ENCODE measurements around the gene ST7L.

Gene ST7L

GRCh38 chr1:112517231-112517630, 101.7 kb downstream of the ST7L start:
- H3K79me2 ChIP-seq (ENCODE audit: insufficient read depth, low read length), result no peaks in the 10 kb centered on the region
- H3K9ac ChIP-seq (ENCODE audit: low read depth, low read length), result no peak overlapping the region
- no peaks in the 10 kb centered on the region for H3K27me3 ChIP-seq (ENCODE audit: insufficient read depth, low read length, poor library complexity)
- no peak overlapping the region for H3K4me3 ChIP-seq (ENCODE audit: low read depth in 1 of 2, low read length in 2 of 2)
- no peaks in the 10 kb centered on the region for H3K9me3 ChIP-seq (ENCODE audit: insufficient read depth, low read length, severe bottlenecking)
- ATAC-seq (ENCODE audit: insufficient read depth, low read depth), result no peak
- H2AFZ ChIP-seq (ENCODE audit: low read depth, low read length), result no peak overlapping the region
- H3K4me1 ChIP-seq (ENCODE audit: insufficient read depth, low read length), result no peaks in the 10 kb centered on the region
- no peak overlapping the region for H3K4me2 ChIP-seq (ENCODE audit: insufficient read depth, low read length)
- DNase-seq, result no peak
- no peak overlapping the region for H3K27ac ChIP-seq (ENCODE audit: low read length)
- no peaks in the 10 kb centered on the region for H3K36me3 ChIP-seq (ENCODE audit: insufficient read depth, low read length)
- no peaks in the 10 kb centered on the region for H4K20me1 ChIP-seq (ENCODE audit: insufficient read depth, low read length)
- TF ChIP-seq CTCF (IDR thresholded peaks at IDR 0.05; ENCODE audit: borderline replicate concordance, extremely low read depth, low read length, poor library complexity, severe bottlenecking), result no peak
- TF ChIP-seq EZH2 (IDR thresholded peaks at IDR 0.05; ENCODE audit: borderline replicate concordance, low read depth, low read length, severe bottlenecking), result no peak

- Histone ChIP-seq H3K4me3 (ENCODE audit: low read depth in 1 of 2, low read length in 2 of 2) (no peak overlapping the region), H2AFZ (ENCODE audit: low read depth, low read length) (no peak overlapping the region), H3K36me3 (ENCODE audit: insufficient read depth, low read length) (no peaks in the 10 kb centered on the region), H3K9ac (ENCODE audit: low read depth, low read length) (no peak overlapping the region), H3K27me3 (ENCODE audit: insufficient read depth, low read length, poor library complexity) (no peaks in the 10 kb centered on the region), H3K79me2 (ENCODE audit: insufficient read depth, low read length) (no peaks in the 10 kb centered on the region), H3K9me3 (ENCODE audit: insufficient read depth, low read length, severe bottlenecking) (no peaks in the 10 kb centered on the region), H3K4me1 (ENCODE audit: insufficient read depth, low read length) (no peaks in the 10 kb centered on the region), H4K20me1 (ENCODE audit: insufficient read depth, low read length) (no peaks in the 10 kb centered on the region), H3K27ac (ENCODE audit: low read length) (no peak overlapping the region), H3K4me2 (ENCODE audit: insufficient read depth, low read length) (no peak overlapping the region)
- no peak for DNase-seq
- no peak for TF ChIP-seq EZH2 (IDR thresholded peaks at IDR 0.05; ENCODE audit: borderline replicate concordance, low read depth, low read length, severe bottlenecking)
- no peak for TF ChIP-seq CTCF (IDR thresholded peaks at IDR 0.05; ENCODE audit: borderline replicate concordance, extremely low read depth, low read length, poor library complexity, severe bottlenecking)
- ATAC-seq (ENCODE audit: insufficient read depth, low read depth), result no peak
These were observed 102.8 kb downstream of the ST7L start for GRCh38 chr1:112516141-112516540.

DNA sequence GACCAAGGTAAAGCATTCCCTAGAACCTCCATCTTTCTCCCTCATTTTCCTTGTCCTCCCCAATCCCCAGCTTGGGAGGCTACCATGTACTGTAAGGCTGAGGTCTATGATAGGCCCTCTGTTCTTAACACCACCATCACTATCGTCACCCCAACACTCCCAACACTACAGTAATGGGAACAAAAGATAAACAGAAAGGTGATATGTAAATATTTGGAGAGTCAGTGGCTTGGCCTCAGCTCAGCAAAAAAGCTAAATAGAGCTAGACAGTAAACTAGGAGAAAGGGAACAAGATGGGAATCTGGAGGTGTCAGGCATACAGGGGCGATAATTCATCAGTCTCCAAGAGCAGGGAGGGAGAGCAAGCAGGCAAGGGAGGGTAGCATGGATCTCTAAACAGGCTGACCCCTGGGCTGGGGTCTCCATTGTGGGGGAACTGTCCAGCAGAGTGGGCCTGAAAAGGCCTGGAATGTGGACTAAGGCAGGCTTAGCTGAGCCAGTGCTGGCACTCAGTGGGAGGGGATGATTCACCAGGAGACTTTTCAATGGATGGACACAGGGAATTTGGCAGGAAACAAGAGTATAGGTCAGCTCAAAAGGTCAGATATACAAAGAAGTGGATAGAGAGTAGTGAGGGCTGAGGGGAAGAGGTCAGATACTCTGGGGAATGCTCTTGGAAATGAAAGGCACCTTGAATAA, 103.5 kb downstream of the ST7L start:
- H4K20me1 ChIP-seq (ENCODE audit: insufficient read depth, low read length), result no peaks in the 10 kb centered on the region
- H3K9ac ChIP-seq (ENCODE audit: low read depth, low read length), result no peak overlapping the region
- no peak overlapping the region for H3K27ac ChIP-seq (ENCODE audit: low read length)
- ATAC-seq (ENCODE audit: insufficient read depth, low read depth) (no peak), DNase-seq (no peak)
- H3K4me1 ChIP-seq (ENCODE audit: insufficient read depth, low read length), result no peaks in the 10 kb centered on the region
- H2AFZ ChIP-seq (ENCODE audit: low read depth, low read length), result no peak overlapping the region
- TF ChIP-seq EZH2 (IDR thresholded peaks at IDR 0.05; ENCODE audit: borderline replicate concordance, low read depth, low read length, severe bottlenecking) (no peak), CTCF (IDR thresholded peaks at IDR 0.05; ENCODE audit: borderline replicate concordance, extremely low read depth, low read length, poor library complexity, severe bottlenecking) (no peak)
- H3K4me3 ChIP-seq (ENCODE audit: low read depth in 1 of 2, low read length in 2 of 2), result no peak overlapping the region
- no peaks in the 10 kb centered on the region for H3K79me2 ChIP-seq (ENCODE audit: insufficient read depth, low read length)
- H3K4me2 ChIP-seq (ENCODE audit: insufficient read depth, low read length), result no peak overlapping the region
- H3K36me3 ChIP-seq (ENCODE audit: insufficient read depth, low read length), result no peaks in the 10 kb centered on the region
- H3K9me3 ChIP-seq (ENCODE audit: insufficient read depth, low read length, severe bottlenecking), result no peaks in the 10 kb centered on the region
- no peaks in the 10 kb centered on the region for H3K27me3 ChIP-seq (ENCODE audit: insufficient read depth, low read length, poor library complexity)
